Hepatocyte (in vitro differentiated cells): ENCODE measurements around the gene POLR3GL.

Experiments used
- CTCF ChIP-seq: fragments of 200-600 bp; sonication (generic); IDR thresholded peaks from 2 replicates; pipeline ENCODE4 v1.5.1; 2016; ENCODE audit warnings: antibody characterized with exemption, mild to moderate bottlenecking; ENCODE audit not compliant: poor library complexity
- EZH2 ChIP-seq: fragments of 200-600 bp; sonication (generic); IDR thresholded peaks from 2 replicates; pipeline ENCODE4 v1.6.1; 2016; ENCODE audit warnings: antibody characterized with exemption, mild to moderate bottlenecking, borderline replicate concordance

GRCh38 chr1:145992958-145993617 is 28.6 kb downstream of the POLR3GL start:
- TF ChIP-seq CTCF = no peak
- no peak for TF ChIP-seq EZH2
